Natural killer cell (primary cell): Measurements from ENCODE around the gene RHOC. TPM values are rescaled to one million over a fixed set of nuclear protein-coding genes. Genes with fewer than 3 reads are reported as not detected.

Source experiments
- ATAC-seq, 3 donors: fragments of 150-1000 bp in 2 of 3; fragments of 200-7000 bp in 1 of 3; cut with Tn5 transposase; 1 replicate in 1 of 3; 2 replicates in 2 of 3; pipeline ENCODE4 v1.10.0; 2021; ENCODE audit warnings: mild to moderate bottlenecking in 2 of 3, moderate library complexity in 2 of 3
- DNase-seq, 2 donors: peaks; one replicate each; pipeline versions ENCODE4 v3.0.0 to v3.0.0-alpha.2; 2013 to 2021; ENCODE audit warnings: mixed read lengths in 1 of 2
- H3K27ac ChIP-seq: one replicate; pipeline ENCODE4 v1.5.1; 2013; ENCODE audit warnings: mild to moderate bottlenecking, low read length
- H3K27me3 ChIP-seq: one replicate; pipeline ENCODE4 v1.6.1; 2013; ENCODE audit warnings: low read length; ENCODE audit not compliant: control insufficient read depth, insufficient read depth
- H3K36me3 ChIP-seq: one replicate; pipeline ENCODE4 v1.6.1; 2013; ENCODE audit warnings: low read length; ENCODE audit not compliant: control insufficient read depth, insufficient read depth
- H3K4me1 ChIP-seq: one replicate; pipeline ENCODE4 v1.6.1; 2013; ENCODE audit warnings: low read length; ENCODE audit not compliant: control insufficient read depth, insufficient read depth
- H3K4me3 ChIP-seq: one replicate; pipeline ENCODE4 v1.5.1; 2013; ENCODE audit warnings: low read length
- H3K9me3 ChIP-seq: one replicate; pipeline ENCODE4 v1.6.1; 2013; ENCODE audit warnings: low read length; ENCODE audit not compliant: control insufficient read depth, insufficient read depth
- H3K27ac Mint-ChIP-seq, 2 donors: one replicate each; pipeline ENCODE4 v1.8.0; 2022; ENCODE audit warnings: mild to moderate bottlenecking in 2 of 2, mixed read lengths in 2 of 2, moderate library complexity in 1 of 2
- H3K27me3 Mint-ChIP-seq, 2 donors: one replicate each; pipeline ENCODE4 v1.8.0; 2022; ENCODE audit warnings: low read depth in 2 of 2, mixed read lengths in 2 of 2
- H3K36me3 Mint-ChIP-seq: one replicate; pipeline ENCODE4 v1.8.0; 2022; ENCODE audit warnings: mixed read lengths
- H3K4me1 Mint-ChIP-seq, 2 donors: one replicate each; pipeline ENCODE4 v1.8.0; 2022; ENCODE audit warnings: mixed read lengths in 2 of 2
- H3K4me3 Mint-ChIP-seq: one replicate; pipeline ENCODE4 v1.8.0; 2022; ENCODE audit warnings: mild to moderate bottlenecking, moderate library complexity, mixed read lengths
- H3K9me3 Mint-ChIP-seq, 2 donors: one replicate each; pipeline ENCODE4 v1.8.0; 2022; ENCODE audit warnings: mixed read lengths in 2 of 2
- CTCF ChIP-seq: fragments of 200-600 bp; IDR thresholded peaks from one replicate; pipeline ENCODE4 v1.8.0; 2022; ENCODE audit warnings: antibody characterized with exemption
- WGBS: methylation state at CpG from one replicate; pipeline ENCODE4 v1.1.7; 2013; ENCODE audit warnings: missing lambda C conversion rate; ENCODE audit not compliant: insufficient coverage; 5-methylcytosine and 5-hydroxymethylcytosine counted together
- intact Hi-C: fragments of 100-400 bp; cut with micrococcal nuclease; formaldehyde crosslinking; loops from one replicate; pipeline ENCODE4 v1.14.2; 2022
- total RNA-seq, 4 donors: library from RNA; stranded (reverse); fragments of 120-200 nt in 1 of 4; gene quantifications; one replicate each; pipeline versions ENCODE4 v1.2.3 to v1.2.4, GENCODE V29; 2013 to 2022

The RHOC gene
- total RNA-seq, 3 donors from 2014 or later (not counting 1 experiment from before 2014, with no cell fraction given) = 161 to 199 (median 195) TPM

GRCh38 chr1:112695276-112695675 lies 11.7 kb downstream of the RHOC start:
- peaks cover 34% of the 10 kb centered on the region for H3K4me1 ChIP-seq
- H3K9me3 ChIP-seq = no peaks in the 10 kb centered on the region
- no peak for TF ChIP-seq CTCF
- ATAC-seq (no peak), DNase-seq (no peak)
- Mint-ChIP-seq H3K27me3 (no peaks in the 10 kb centered on the region), H3K4me3 (no peak overlapping the region), H3K9me3 (no peaks in the 10 kb centered on the region), H3K36me3 (peaks cover 15% of the 10 kb centered on the region), H3K27ac (no peak overlapping the region), H3K4me1 (peaks cover 26 to 34% of the 10 kb centered on the region in 2 donors)
- WGBS = 97% methylated on average over 9 of the region's 9 CpGs
- intact Hi-C loops = no loop called here
- no peaks in the 10 kb centered on the region for H3K27me3 ChIP-seq
- H3K36me3 ChIP-seq = peaks cover 58% of the 10 kb centered on the region
- H3K27ac ChIP-seq = no peak overlapping the region
- H3K4me3 ChIP-seq = no peak overlapping the region

- Mint-ChIP-seq H3K4me1 (peaks cover 18 to 25% of the 10 kb centered on the region in 2 donors), H3K27me3 (no peaks in the 10 kb centered on the region), H3K36me3 (peaks cover 15% of the 10 kb centered on the region), H3K9me3 (no peaks in the 10 kb centered on the region), H3K4me3 (no peak overlapping the region), H3K27ac (no peak overlapping the region)
- peaks cover 59% of the 10 kb centered on the region for H3K36me3 ChIP-seq
- no peak overlapping the region for H3K4me3 ChIP-seq
- H3K9me3 ChIP-seq = no peaks in the 10 kb centered on the region
- 98% methylated on average over 15 of the region's 15 CpGs for WGBS
- no peak overlapping the region for H3K27ac ChIP-seq
- peaks cover 25% of the 10 kb centered on the region for H3K4me1 ChIP-seq
- ATAC-seq (no peak), DNase-seq (no peak)
- TF ChIP-seq CTCF = no peak
- intact Hi-C loops = no loop called here
- H3K27me3 ChIP-seq = no peaks in the 10 kb centered on the region
These were observed 12.5 kb downstream of the RHOC start for GRCh38 chr1:112694363-112694929.

- Histone ChIP-seq H3K4me3 (no peak overlapping the region), H3K9me3 (no peaks in the 10 kb centered on the region), H3K4me1 (peaks cover 23% of the 10 kb centered on the region), H3K36me3 (peaks cover 61% of the 10 kb centered on the region), H3K27me3 (no peaks in the 10 kb centered on the region), H3K27ac (no peak overlapping the region)
- Mint-ChIP-seq H3K36me3 (peaks cover 15% of the 10 kb centered on the region), H3K4me1 (peaks cover 16 to 21% of the 10 kb centered on the region in 2 donors), H3K27me3 (no peaks in the 10 kb centered on the region), H3K27ac (no peak overlapping the region), H3K9me3 (no peaks in the 10 kb centered on the region), H3K4me3 (no peak overlapping the region)
- intact Hi-C loops = no loop called here
- ATAC-seq = no peak
- no peak for DNase-seq
- no peak for TF ChIP-seq CTCF
- 95% methylated on average over 6 of the region's 6 CpGs for WGBS
These were observed 13.1 kb downstream of the RHOC start for GRCh38 chr1:112693821-112694220.

- Mint-ChIP-seq H3K27ac (no peak overlapping the region), H3K36me3 (peaks cover 15% of the 10 kb centered on the region), H3K27me3 (no peaks in the 10 kb centered on the region), H3K4me3 (no peak overlapping the region), H3K4me1 (peaks cover 21 to 31% of the 10 kb centered on the region in 2 donors), H3K9me3 (no peaks in the 10 kb centered on the region)
- Histone ChIP-seq H3K9me3 (no peaks in the 10 kb centered on the region), H3K36me3 (peaks cover 58% of the 10 kb centered on the region), H3K4me3 (no peak overlapping the region), H3K4me1 (peaks cover 16% of the 10 kb centered on the region), H3K27ac (no peak overlapping the region), H3K27me3 (no peaks in the 10 kb centered on the region)
- intact Hi-C loops = no loop called here
- 94% methylated on average over 5 of the region's 5 CpGs for WGBS
- TF ChIP-seq CTCF = no peak
- no peak for DNase-seq
- no peak for ATAC-seq
These were observed 14.2 kb downstream of the RHOC start for GRCh38 chr1:112692681-112693080.
